Measurements from ENCODE around the gene SCD5.
A peak's percentile ranks its signal among the peaks of the same experiment; 100 is the strongest.

Gene SCD5

GRCh38 chr4:82630079-82630478 lies 168.5 kb downstream of the SCD5 start:
- DNase-seq (ENCODE audit: low read depth): no peak

- no peak for DNase-seq (ENCODE audit: low read depth)
Observed at GRCh38 chr4:82629238-82630000, 169.2 kb downstream of the SCD5 start.

GRCh38 chr4:82626251-82626868 lies 172.2 kb downstream of the SCD5 start:
- DNase-seq (ENCODE audit: low read depth): no peak

- no peak for DNase-seq (ENCODE audit: low read depth)
Observed at GRCh38 chr4:82624819-82625218, 173.8 kb downstream of the SCD5 start.

- DNase-seq (ENCODE audit: low read depth): no peak
Observed at GRCh38 chr4:82623121-82623683, 175.4 kb downstream of the SCD5 start.

GRCh38 chr4:82621251-82621650 lies 177.3 kb downstream of the SCD5 start:
- no peak for DNase-seq (ENCODE audit: low read depth)

- no peak for DNase-seq (ENCODE audit: low read depth)
Observed at GRCh38 chr4:82620126-82620735, 178.4 kb downstream of the SCD5 start.

- peak; percentile 5 for DNase-seq (ENCODE audit: low read depth)
Observed at GRCh38 chr4:82618103-82618720, 180.4 kb downstream of the SCD5 start.

GRCh38 chr4:82614838-82615449 lies 183.7 kb downstream of the SCD5 start:
- no peak for DNase-seq (ENCODE audit: low read depth)

- DNase-seq (ENCODE audit: low read depth): no peak
Observed at GRCh38 chr4:82613121-82613520, 185.5 kb downstream of the SCD5 start.

GRCh38 chr4:82611982-82612381 lies 186.6 kb downstream of the SCD5 start:
- no peak for DNase-seq (ENCODE audit: low read depth)

- no peak for DNase-seq (ENCODE audit: low read depth)
Observed at GRCh38 chr4:82611527-82611926, 187.1 kb downstream of the SCD5 start.

GRCh38 chr4:82610041-82610440 lies 188.6 kb downstream of the SCD5 start:
- no peak for DNase-seq (ENCODE audit: low read depth)

- DNase-seq (ENCODE audit: low read depth): no peak
Observed at GRCh38 chr4:82606622-82607021, 192.0 kb downstream of the SCD5 start.

- no peak for DNase-seq (ENCODE audit: low read depth)
Observed at GRCh38 chr4:82604522-82604921, 194.1 kb downstream of the SCD5 start.

- peak; percentile 20 for DNase-seq (ENCODE audit: low read depth)
Observed at GRCh38 chr4:82601242-82602015, 197.2 kb downstream of the SCD5 start.

GRCh38 chr4:82599336-82599735 lies 199.3 kb downstream of the SCD5 start:
- DNase-seq (ENCODE audit: low read depth): no peak

GRCh38 chr4:82594456-82594855 lies 204.1 kb downstream of the SCD5 start:
- DNase-seq (ENCODE audit: low read depth): peak; percentile 4

- DNase-seq (ENCODE audit: low read depth): no peak
Observed at GRCh38 chr4:82593411-82593810, 205.2 kb downstream of the SCD5 start.

- DNase-seq (ENCODE audit: low read depth): no peak
Observed at GRCh38 chr4:82592639-82593038, 206.0 kb downstream of the SCD5 start.

- no peak for DNase-seq (ENCODE audit: low read depth)
Observed at GRCh38 chr4:82591592-82591991, 207.0 kb downstream of the SCD5 start.

Data from iris pigment epithelial cell (primary cell).